ENCODE results near the gene GOLGA6L2. TPM values are rescaled to one million over a fixed set of nuclear protein-coding genes. Genes with fewer than 3 reads are reported as not detected.
"Not testable (repeated sequence)": the region's sequence is repeated elsewhere in the genome, so short reads cannot be mapped to it uniquely, and the experiment has no call there.

Gene GOLGA6L2
- total RNA-seq, 1 donor from 2014 or later = not detected

GRCh38 chr15:23446215-23447106, 582 bp downstream of the GOLGA6L2 start:
- no peaks in the 10 kb centered on the region for H3K36me3 ChIP-seq (ENCODE audit: control insufficient read depth in 3 of 3, insufficient read depth in 3 of 3, low read length in 3 of 3)
- no peaks in the 10 kb centered on the region for H3K4me1 ChIP-seq (ENCODE audit: control insufficient read depth in 3 of 3, insufficient read depth in 3 of 3, low read length in 3 of 3)
- H3K27me3 ChIP-seq (ENCODE audit: control insufficient read depth in 3 of 3, insufficient read depth in 3 of 3, low read length in 3 of 3) = no peaks in the 10 kb centered on the region
- H3K27ac ChIP-seq (ENCODE audit: low read depth, low read length) = no peak overlapping the region
- no peaks in the 10 kb centered on the region for H3K9me3 ChIP-seq (ENCODE audit: control insufficient read depth in 3 of 3, low read length in 3 of 3)
- H3K9ac ChIP-seq (ENCODE audit: low read depth in 1 of 3, low read length in 3 of 3) = no peak overlapping the region
- no peak overlapping the region for H3K4me3 ChIP-seq (ENCODE audit: low read length in 3 of 3)

- H3K9me3 ChIP-seq (ENCODE audit: control insufficient read depth in 3 of 3, low read length in 3 of 3) = no peaks in the 10 kb centered on the region
Observed at GRCh38 chr15:23444269-23444668, 2.8 kb downstream of the GOLGA6L2 start.

GRCh38 chr15:23441204-23441603, 5.8 kb downstream of the GOLGA6L2 start:
- H3K27me3 ChIP-seq (ENCODE audit: control insufficient read depth in 3 of 3, insufficient read depth in 3 of 3, low read length in 3 of 3) = no peaks in the 10 kb centered on the region
- H3K36me3 ChIP-seq (ENCODE audit: control insufficient read depth in 3 of 3, insufficient read depth in 3 of 3, low read length in 3 of 3) = no peaks in the 10 kb centered on the region
- H3K9ac ChIP-seq (ENCODE audit: low read depth in 1 of 3, low read length in 3 of 3) = no peak overlapping the region
- H3K4me3 ChIP-seq (ENCODE audit: low read length in 3 of 3) = no peak overlapping the region
- H3K9me3 ChIP-seq (ENCODE audit: control insufficient read depth in 3 of 3, low read length in 3 of 3) = no peaks in the 10 kb centered on the region
- no peaks in the 10 kb centered on the region for H3K4me1 ChIP-seq (ENCODE audit: control insufficient read depth in 3 of 3, insufficient read depth in 3 of 3, low read length in 3 of 3)
- no peak overlapping the region for H3K27ac ChIP-seq (ENCODE audit: low read depth, low read length)

More at GRCh38 chr15:23444269-23444668, 2.8 kb downstream of the GOLGA6L2 start:
- Histone ChIP-seq H3K4me3 (ENCODE audit: low read length in 3 of 3) (no peak overlapping the region), H3K27ac (ENCODE audit: low read depth, low read length) (no peak overlapping the region), H3K9ac (ENCODE audit: low read depth in 1 of 3, low read length in 3 of 3) (no peak overlapping the region), H3K4me1 (ENCODE audit: control insufficient read depth in 3 of 3, insufficient read depth in 3 of 3, low read length in 3 of 3) (no peaks in the 10 kb centered on the region), H3K36me3 (ENCODE audit: control insufficient read depth in 3 of 3, insufficient read depth in 3 of 3, low read length in 3 of 3) (no peaks in the 10 kb centered on the region), H3K27me3 (ENCODE audit: control insufficient read depth in 3 of 3, insufficient read depth in 3 of 3, low read length in 3 of 3) (no peaks in the 10 kb centered on the region)

- no peaks in the 10 kb centered on the region for H3K4me1 ChIP-seq (ENCODE audit: control insufficient read depth in 3 of 3, insufficient read depth in 3 of 3, low read length in 3 of 3)
- H3K9me3 ChIP-seq (ENCODE audit: control insufficient read depth in 3 of 3, low read length in 3 of 3) = no peaks in the 10 kb centered on the region
- H3K27me3 ChIP-seq (ENCODE audit: control insufficient read depth in 3 of 3, insufficient read depth in 3 of 3, low read length in 3 of 3) = no peaks in the 10 kb centered on the region
- H3K27ac ChIP-seq (ENCODE audit: low read depth, low read length) = no peak overlapping the region
- H3K4me3 ChIP-seq (ENCODE audit: low read length in 3 of 3) = no peak overlapping the region
- H3K36me3 ChIP-seq (ENCODE audit: control insufficient read depth in 3 of 3, insufficient read depth in 3 of 3, low read length in 3 of 3) = no peaks in the 10 kb centered on the region
- H3K9ac ChIP-seq (ENCODE audit: low read depth in 1 of 3, low read length in 3 of 3) = no peak overlapping the region
Observed at GRCh38 chr15:23440596-23440995, 6.4 kb downstream of the GOLGA6L2 start.

- Histone ChIP-seq H3K36me3 (ENCODE audit: control insufficient read depth in 3 of 3, insufficient read depth in 3 of 3, low read length in 3 of 3) (no peaks in the 10 kb centered on the region), H3K9ac (ENCODE audit: low read depth in 1 of 3, low read length in 3 of 3) (no peak overlapping the region), H3K27ac (ENCODE audit: low read depth, low read length) (no peak overlapping the region), H3K9me3 (ENCODE audit: control insufficient read depth in 3 of 3, low read length in 3 of 3) (no peaks in the 10 kb centered on the region), H3K4me3 (ENCODE audit: low read length in 3 of 3) (no peak overlapping the region), H3K27me3 (ENCODE audit: control insufficient read depth in 3 of 3, insufficient read depth in 3 of 3, low read length in 3 of 3) (no peaks in the 10 kb centered on the region), H3K4me1 (ENCODE audit: control insufficient read depth in 3 of 3, insufficient read depth in 3 of 3, low read length in 3 of 3) (no peaks in the 10 kb centered on the region)
Observed at GRCh38 chr15:23439513-23439912, 7.5 kb downstream of the GOLGA6L2 start.

- H3K27ac ChIP-seq (ENCODE audit: low read depth, low read length) = no peak overlapping the region
- no peaks in the 10 kb centered on the region for H3K36me3 ChIP-seq (ENCODE audit: control insufficient read depth in 3 of 3, insufficient read depth in 3 of 3, low read length in 3 of 3)
- no peaks in the 10 kb centered on the region for H3K4me1 ChIP-seq (ENCODE audit: control insufficient read depth in 3 of 3, insufficient read depth in 3 of 3, low read length in 3 of 3)
Observed at GRCh38 chr15:23438816-23439466, 8.1 kb downstream of the GOLGA6L2 start.

GRCh38 chr15:23437673-23438072, 9.4 kb downstream of the GOLGA6L2 start:
- H3K4me1 ChIP-seq (ENCODE audit: control insufficient read depth in 3 of 3, insufficient read depth in 3 of 3, low read length in 3 of 3) = no peaks in the 10 kb centered on the region
- H3K27me3 ChIP-seq (ENCODE audit: control insufficient read depth in 3 of 3, insufficient read depth in 3 of 3, low read length in 3 of 3) = no peaks in the 10 kb centered on the region
- H3K9ac ChIP-seq (ENCODE audit: low read depth in 1 of 3, low read length in 3 of 3) = no peak overlapping the region
- no peak overlapping the region for H3K4me3 ChIP-seq (ENCODE audit: low read length in 3 of 3)
- H3K36me3 ChIP-seq (ENCODE audit: control insufficient read depth in 3 of 3, insufficient read depth in 3 of 3, low read length in 3 of 3) = no peaks in the 10 kb centered on the region
- no peak overlapping the region for H3K27ac ChIP-seq (ENCODE audit: low read depth, low read length)
- no peaks in the 10 kb centered on the region for H3K9me3 ChIP-seq (ENCODE audit: control insufficient read depth in 3 of 3, low read length in 3 of 3)

More at GRCh38 chr15:23438816-23439466, 8.1 kb downstream of the GOLGA6L2 start:
- H3K9ac ChIP-seq (ENCODE audit: low read depth in 1 of 3, low read length in 3 of 3) = no peak overlapping the region
- H3K27me3 ChIP-seq (ENCODE audit: control insufficient read depth in 3 of 3, insufficient read depth in 3 of 3, low read length in 3 of 3) = no peaks in the 10 kb centered on the region
- no peaks in the 10 kb centered on the region for H3K9me3 ChIP-seq (ENCODE audit: control insufficient read depth in 3 of 3, low read length in 3 of 3)
- H3K4me3 ChIP-seq (ENCODE audit: low read length in 3 of 3) = no peak overlapping the region

- no peak overlapping the region for H3K27ac ChIP-seq (ENCODE audit: low read depth, low read length)
- H3K4me1 ChIP-seq (ENCODE audit: control insufficient read depth in 3 of 3, insufficient read depth in 3 of 3, low read length in 3 of 3) = no peaks in the 10 kb centered on the region
- H3K27me3 ChIP-seq (ENCODE audit: control insufficient read depth in 3 of 3, insufficient read depth in 3 of 3, low read length in 3 of 3) = no peaks in the 10 kb centered on the region
- H3K9ac ChIP-seq (ENCODE audit: low read depth in 1 of 3, low read length in 3 of 3) = no peak overlapping the region
- no peak overlapping the region for H3K4me3 ChIP-seq (ENCODE audit: low read length in 3 of 3)
- H3K9me3 ChIP-seq (ENCODE audit: control insufficient read depth in 3 of 3, low read length in 3 of 3) = no peaks in the 10 kb centered on the region
- no peaks in the 10 kb centered on the region for H3K36me3 ChIP-seq (ENCODE audit: control insufficient read depth in 3 of 3, insufficient read depth in 3 of 3, low read length in 3 of 3)
Observed at GRCh38 chr15:23437146-23437545, 9.9 kb downstream of the GOLGA6L2 start.

- Histone ChIP-seq H3K36me3 (ENCODE audit: control insufficient read depth in 3 of 3, insufficient read depth in 3 of 3, low read length in 3 of 3) (no peaks in the 10 kb centered on the region), H3K4me3 (ENCODE audit: low read length in 3 of 3) (no peak overlapping the region), H3K4me1 (ENCODE audit: control insufficient read depth in 3 of 3, insufficient read depth in 3 of 3, low read length in 3 of 3) (no peaks in the 10 kb centered on the region), H3K27ac (ENCODE audit: low read depth, low read length) (no peak overlapping the region), H3K27me3 (ENCODE audit: control insufficient read depth in 3 of 3, insufficient read depth in 3 of 3, low read length in 3 of 3) (no peaks in the 10 kb centered on the region), H3K9ac (ENCODE audit: low read depth in 1 of 3, low read length in 3 of 3) (no peak overlapping the region), H3K9me3 (ENCODE audit: control insufficient read depth in 3 of 3, low read length in 3 of 3) (no peaks in the 10 kb centered on the region)
Observed at GRCh38 chr15:23436421-23436820, 10.6 kb downstream of the GOLGA6L2 start.

- not testable (repeated sequence) for H3K9ac ChIP-seq (ENCODE audit: low read depth in 1 of 3, low read length in 3 of 3); H3K36me3 ChIP-seq (ENCODE audit: control insufficient read depth in 3 of 3, insufficient read depth in 3 of 3, low read length in 3 of 3); H3K27me3 ChIP-seq (ENCODE audit: control insufficient read depth in 3 of 3, insufficient read depth in 3 of 3, low read length in 3 of 3)
Observed at GRCh38 chr15:23434699-23435098, 12.3 kb downstream of the GOLGA6L2 start.

More at GRCh38 chr15:23434699-23435098, 12.3 kb downstream of the GOLGA6L2 start:
- H3K4me1 ChIP-seq (ENCODE audit: control insufficient read depth in 3 of 3, insufficient read depth in 3 of 3, low read length in 3 of 3); H3K9me3 ChIP-seq (ENCODE audit: control insufficient read depth in 3 of 3, low read length in 3 of 3); H3K27ac ChIP-seq (ENCODE audit: low read depth, low read length); H3K4me3 ChIP-seq (ENCODE audit: low read length in 3 of 3): not testable (repeated sequence)
